Endothelial cell of umbilical vein (primary cell): ENCODE results near the gene PPP2R3B. TPM values are rescaled to one million over a fixed set of nuclear protein-coding genes. Genes with fewer than 3 reads are reported as not detected.

ENCODE experiments used
- BruUV-seq: library from RNA; stranded (reverse); fragments of 400-500 nt; replicated peaks from 2 replicates; lab custom pipeline; 2021; lab: Mats Ljungman, UMichigan
- CTCF ChIA-PET: fragments of 300-600, 350-600 bp; sonication (Branson Sonifier 250); formaldehyde crosslinking; loops from one replicate; lab custom pipeline; 2021; ENCODE audit warnings: antibody characterized with exemption, inconsistent platforms; lab: Charles Lee
- POLR2A ChIA-PET: fragments of 300-600, 350-600 bp; sonication (Branson Sonifier 250); formaldehyde crosslinking; loops from one replicate; lab custom pipeline; 2021; ENCODE audit warnings: antibody characterized with exemption, inconsistent platforms; lab: Charles Lee
- DNase-seq: peaks from one replicate; pipeline ENCODE4 v3.0.0-alpha.2; 2011; ENCODE audit warnings: low read depth, low spot score
- FAIRE-seq: peaks from 2 replicates; lab custom pipeline; 2011; peaks lifted over from hg19 to GRCh38; lab: Jason Lieb, UNC
- H2AFZ ChIP-seq: 2 replicates; pipeline ENCODE4 v1.6.0; 2012; ENCODE audit warnings: low read depth, low read length, control low read depth, inconsistent platforms
- H3K27ac ChIP-seq: 2 replicates; pipeline ENCODE4 v1.5.1; 2011; ENCODE audit warnings: low read depth, mild to moderate bottlenecking, control low read depth, low read length, moderate library complexity; ENCODE audit not compliant: insufficient read depth
- H3K27me3 ChIP-seq, 2 experiments: 2 replicates each; pipeline versions ENCODE4 v1.6.0 to v1.6.1; 2011; ENCODE audit warnings: low read length in 2 of 2, mixed read lengths in 1 of 2; ENCODE audit not compliant: control insufficient read depth in 2 of 2, insufficient read depth in 2 of 2
- H3K36me3 ChIP-seq, 2 experiments: 2 replicates in 1 of 2; 3 replicates in 1 of 2; pipeline ENCODE4 v1.5.1; 2011; ENCODE audit warnings: low read length in 2 of 2, mild to moderate bottlenecking in 1 of 2, moderate library complexity in 1 of 2; ENCODE audit not compliant: control insufficient read depth in 2 of 2, insufficient read depth in 2 of 2; ENCODE audit errors: extremely low read depth in 1 of 2
- H3K4me1 ChIP-seq: 3 replicates; pipeline ENCODE4 v1.5.1; 2011; ENCODE audit warnings: mild to moderate bottlenecking, low read length; ENCODE audit not compliant: control insufficient read depth, insufficient read depth; ENCODE audit errors: extremely low read depth
- H3K4me2 ChIP-seq: 2 replicates; pipeline ENCODE4 v1.6.1; 2011; ENCODE audit warnings: low read length, control low read depth, mixed read lengths; ENCODE audit not compliant: insufficient read depth
- H3K4me3 ChIP-seq, 3 experiments: fragments of 200-600 bp in 1 of 3; sonication (generic), shearing (Covaris generic) in 1 of 3; replicated peaks in 1 of 3; 2 replicates each; pipeline ENCODE4 v1.5.1; 2011 to 2016; ENCODE audit warnings: control low read depth in 3 of 3, low read length in 3 of 3, mild to moderate bottlenecking in 2 of 3, inconsistent platforms in 1 of 3, low read depth in 1 of 3, moderate library complexity in 1 of 3; ENCODE audit not compliant: insufficient read depth in 1 of 3
- H3K79me2 ChIP-seq: 2 replicates; pipeline ENCODE4 v1.6.0; 2012; ENCODE audit warnings: low read length, inconsistent platforms; ENCODE audit not compliant: control insufficient read depth, insufficient read depth
- H3K9ac ChIP-seq: replicated peaks from 2 replicates; pipeline ENCODE3; 2011; ENCODE audit warnings: low read length, control low read depth; ENCODE audit not compliant: insufficient read depth; ENCODE audit errors: extremely low read depth
- H3K9me1 ChIP-seq: replicated peaks from 3 replicates; pipeline ENCODE4 v1.6.0; 2011; ENCODE audit warnings: mild to moderate bottlenecking, low read length; ENCODE audit not compliant: control insufficient read depth, insufficient read depth; ENCODE audit errors: extremely low read depth
- H3K9me3 ChIP-seq: replicated peaks from 2 replicates; pipeline ENCODE4 v1.5.1; 2012; ENCODE audit warnings: low read length, inconsistent platforms; ENCODE audit not compliant: control insufficient read depth, insufficient read depth
- H4K20me1 ChIP-seq: replicated peaks from 2 replicates; pipeline ENCODE3; 2011; ENCODE audit warnings: mild to moderate bottlenecking, low read length; ENCODE audit not compliant: control insufficient read depth, insufficient read depth; ENCODE audit errors: extremely low read depth
- EZH2 ChIP-seq: IDR thresholded peaks from 2 replicates; pipeline ENCODE4 v1.6.1; 2012; ENCODE audit warnings: borderline replicate concordance, low read depth, mild to moderate bottlenecking, moderate library complexity, low read length, inconsistent platforms; ENCODE audit not compliant: severe bottlenecking
- FOS ChIP-seq: IDR thresholded peaks from 2 replicates; pipeline ENCODE4 v1.6.1; 2011; ENCODE audit warnings: mild to moderate bottlenecking, low read length, moderate library complexity, borderline replicate concordance; ENCODE audit not compliant: insufficient read depth
- GATA2 ChIP-seq: IDR thresholded peaks from 2 replicates; pipeline ENCODE4 v1.7.0; 2011; ENCODE audit warnings: low read depth, mild to moderate bottlenecking, moderate library complexity, mixed read lengths, low read length; ENCODE audit not compliant: insufficient read length, insufficient read depth
- JUN ChIP-seq: IDR thresholded peaks from 2 replicates; pipeline ENCODE4 v1.6.1; 2011; ENCODE audit warnings: borderline replicate concordance, low read depth; ENCODE audit not compliant: insufficient read length, insufficient read depth
- MAX ChIP-seq: IDR thresholded peaks from 2 replicates; pipeline ENCODE4 v1.6.1; 2011; ENCODE audit not compliant: insufficient read depth, insufficient read length
- MYC ChIP-seq: IDR thresholded peaks from one replicate; pipeline ENCODE4 v1.6.1; 2011; ENCODE audit warnings: mild to moderate bottlenecking, low read depth, low read length
- POLR2A ChIP-seq: IDR thresholded peaks from 2 replicates; pipeline ENCODE4 v1.6.1; 2012; ENCODE audit warnings: low read depth, mild to moderate bottlenecking, control low read depth, low read length
- POLR2AphosphoS5 ChIP-seq: IDR thresholded peaks from 2 replicates; pipeline ENCODE4 v1.6.1; 2012; ENCODE audit warnings: low read depth, mild to moderate bottlenecking, control low read depth, low read length, moderate library complexity; ENCODE audit not compliant: insufficient read depth
- dilution Hi-C: fragments of 300-500 bp; cut with MboI; formaldehyde crosslinking; loops from one replicate; pipeline ENCODE4 v1.15.0; 2019; ENCODE audit warnings: low sequenced_read_pairs; ENCODE audit not compliant: extremely low pct_ligation_motif_present
- intact Hi-C: fragments of 100-400 bp; cut with micrococcal nuclease; formaldehyde crosslinking; loops from one replicate; pipeline ENCODE4 v1.10.0; 2022
- polyA plus RNA-seq, 4 experiments: library from polyadenylated mRNA; depleted of rRNA in 3 of 4; stranded (reverse) in 3 of 4; unstranded in 1 of 4; fragments of >200 nt; gene quantifications; 2 replicates each; pipeline versions ENCODE4 v1.2.1 to v1.2.3, GENCODE V29; 2011 to 2012; ENCODE audit warnings: missing spikeins in 1 of 4
- total RNA-seq: library from RNA; stranded (reverse); gene quantifications from 2 replicates; pipeline ENCODE4 v1.2.3, GENCODE V29; 2021
- TF ChIP-seq, protein P1 (sequence below), 2 donors: IDR thresholded peaks; 1 replicate in 1 of 2; 2 replicates in 1 of 2; pipeline ENCODE4 v1.5.1; 2011; ENCODE audit warnings: low read length in 2 of 2, mild to moderate bottlenecking in 2 of 2, moderate library complexity in 2 of 2, control low read depth in 1 of 2, inconsistent platforms in 1 of 2, low read depth in 1 of 2; ENCODE audit not compliant: insufficient read depth in 1 of 2; ENCODE audit errors: extremely low read depth in 1 of 2

The PPP2R3B gene
- total and polyA plus RNA-seq, 2 donors (not counting 3 experiments of a cell fraction or from before 2014, with no cell fraction given): 19.1 to 33.6 TPM

DNA sequence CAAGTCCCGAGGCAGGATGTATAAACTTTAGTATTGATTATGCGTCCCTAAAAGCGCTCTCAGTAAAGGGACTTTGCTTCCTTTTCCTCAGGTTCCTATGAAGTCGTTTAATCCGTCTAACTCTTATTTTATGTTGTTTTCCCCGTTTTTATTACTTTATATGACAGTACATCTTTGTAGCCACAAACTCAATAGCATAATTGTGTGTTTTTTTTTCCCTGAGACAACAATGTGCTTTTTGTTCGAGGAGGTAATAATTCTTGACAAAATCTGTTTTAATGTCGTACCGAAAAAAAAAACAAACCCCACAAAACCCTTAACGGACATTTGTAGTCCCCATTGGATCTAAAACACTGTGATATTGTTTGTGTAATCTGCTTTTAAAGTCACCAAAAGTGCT, 17.9 kb upstream of the PPP2R3B start:
- Histone ChIP-seq H3K27me3 (no peaks in the 10 kb centered on the region), H3K9me3 (no peaks in the 10 kb centered on the region), H3K36me3 (no peaks in the 10 kb centered on the region), H2AFZ (no peak overlapping the region), H3K4me1 (no peaks in the 10 kb centered on the region), H3K4me3 (no peak overlapping the region), H3K4me2 (no peak overlapping the region), H4K20me1 (no peaks in the 10 kb centered on the region), H3K79me2 (no peaks in the 10 kb centered on the region), H3K27ac (no peak overlapping the region), H3K9me1 (no peaks in the 10 kb centered on the region), H3K9ac (no peak overlapping the region)
- intact Hi-C loops: no loop called here
- no TSS peak for BruUV-seq
- dilution Hi-C loops: no loop called here
- FAIRE-seq: no peak
- ChIA-PET POLR2A (no interaction called here), CTCF (no interaction called here)
- TF ChIP-seq POLR2A: no peak
- TF ChIP-seq POLR2AphosphoS5: no peak
- TF ChIP-seq MAX: no peak
- no peak for TF ChIP-seq JUN
- no peak for TF ChIP-seq MYC
- TF ChIP-seq FOS: no peak
- no peak for TF ChIP-seq EZH2
- TF ChIP-seq, protein P1, sequence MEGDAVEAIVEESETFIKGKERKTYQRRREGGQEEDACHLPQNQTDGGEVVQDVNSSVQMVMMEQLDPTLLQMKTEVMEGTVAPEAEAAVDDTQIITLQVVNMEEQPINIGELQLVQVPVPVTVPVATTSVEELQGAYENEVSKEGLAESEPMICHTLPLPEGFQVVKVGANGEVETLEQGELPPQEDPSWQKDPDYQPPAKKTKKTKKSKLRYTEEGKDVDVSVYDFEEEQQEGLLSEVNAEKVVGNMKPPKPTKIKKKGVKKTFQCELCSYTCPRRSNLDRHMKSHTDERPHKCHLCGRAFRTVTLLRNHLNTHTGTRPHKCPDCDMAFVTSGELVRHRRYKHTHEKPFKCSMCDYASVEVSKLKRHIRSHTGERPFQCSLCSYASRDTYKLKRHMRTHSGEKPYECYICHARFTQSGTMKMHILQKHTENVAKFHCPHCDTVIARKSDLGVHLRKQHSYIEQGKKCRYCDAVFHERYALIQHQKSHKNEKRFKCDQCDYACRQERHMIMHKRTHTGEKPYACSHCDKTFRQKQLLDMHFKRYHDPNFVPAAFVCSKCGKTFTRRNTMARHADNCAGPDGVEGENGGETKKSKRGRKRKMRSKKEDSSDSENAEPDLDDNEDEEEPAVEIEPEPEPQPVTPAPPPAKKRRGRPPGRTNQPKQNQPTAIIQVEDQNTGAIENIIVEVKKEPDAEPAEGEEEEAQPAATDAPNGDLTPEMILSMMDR (IDR thresholded peaks at IDR 0.05; ENCODE audit: extremely low read depth in 1 of 2, insufficient read depth in 1 of 2, low read depth in 1 of 2, low read length in 2 of 2): no peak
- TF ChIP-seq GATA2: no peak
- no peak for DNase-seq
